PC-9 (cell line): Measurements from ENCODE around the gene LDLRAD3.

Source experiments
- CTCF ChIP-seq: fragments of 200-600 bp; sonication (generic); conservative IDR thresholded peaks from 2 replicates; pipeline ENCODE4 v1.6.1; 2017; ENCODE audit warnings: mixed run types, antibody characterized with exemption, mild to moderate bottlenecking, moderate library complexity
- EZH2 ChIP-seq: fragments of 200-600 bp; sonication (generic); IDR thresholded peaks from 2 replicates; pipeline ENCODE4 v1.8.0; 2017; ENCODE audit warnings: antibody characterized with exemption, low read depth

- no peak for TF ChIP-seq CTCF
- TF ChIP-seq EZH2: no peak
Measured at GRCh38 chr11:35945137-35945518, 1.3 kb downstream of the LDLRAD3 start.
